Left renal cortex interstitium (tissue), 4 donors: ENCODE measurements around the gene PDIA5. TPM values are rescaled to one million over a fixed set of nuclear protein-coding genes. Genes with fewer than 3 reads are reported as not detected.

Experiments used
- DNase-seq, 4 donors: peaks; one replicate each; pipeline ENCODE4 v3.0.0-alpha.2; 2013; ENCODE audit warnings: low read depth in 4 of 4, low spot score in 2 of 4, missing footprints in 1 of 4
- polyA plus RNA-seq, 4 donors: library from polyadenylated mRNA; unstranded; fragments of 120-200 nt; gene quantifications; one replicate each; pipeline ENCODE4 v1.2.1, GENCODE V29; 2013; ENCODE audit not compliant: insufficient read length in 4 of 4

PDIA5 gene
- polyA plus RNA-seq, 4 donors, result 23.4 to 29.8 (median 27.7) TPM

DNA sequence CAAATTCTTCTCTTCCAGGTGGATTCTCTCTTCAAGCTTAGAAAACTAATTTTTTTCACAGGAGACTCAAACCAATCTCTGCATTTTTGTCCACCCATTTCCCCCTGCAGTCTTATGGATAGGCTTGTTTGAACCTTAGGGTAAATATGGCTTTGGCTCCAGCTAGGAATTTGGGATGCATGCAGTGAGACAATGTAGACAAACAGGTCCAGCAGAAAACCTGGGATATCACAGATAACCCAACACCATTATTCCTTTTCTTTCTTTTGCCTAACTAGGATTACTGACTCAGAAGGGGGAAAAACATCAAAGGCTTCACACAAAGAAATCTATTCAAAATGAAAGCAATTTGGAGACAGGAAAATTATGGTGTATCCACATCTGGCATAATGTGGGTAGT, 28.1 kb upstream of the PDIA5 start:
- no peak for DNase-seq

DNA sequence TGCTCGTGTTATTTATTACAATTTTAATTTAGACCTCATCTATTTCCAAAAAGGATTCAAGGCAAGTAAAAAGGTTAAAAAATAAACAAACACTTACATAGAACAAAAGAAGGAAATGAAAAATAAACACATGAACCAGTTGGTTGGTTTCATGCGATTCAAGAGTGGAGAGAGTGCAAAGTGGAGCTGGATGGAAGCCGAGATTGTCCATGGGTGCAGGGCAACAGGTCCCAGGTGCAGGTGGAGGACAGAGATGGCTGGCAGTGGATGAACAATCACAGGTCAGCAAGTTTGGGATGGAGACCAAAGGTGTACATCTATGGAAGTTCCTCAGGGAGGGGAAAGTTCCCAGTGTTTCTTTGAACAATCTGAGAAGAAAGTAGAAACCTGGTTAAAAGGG, 27.6 kb upstream of the PDIA5 start:
- no peak for DNase-seq

DNA sequence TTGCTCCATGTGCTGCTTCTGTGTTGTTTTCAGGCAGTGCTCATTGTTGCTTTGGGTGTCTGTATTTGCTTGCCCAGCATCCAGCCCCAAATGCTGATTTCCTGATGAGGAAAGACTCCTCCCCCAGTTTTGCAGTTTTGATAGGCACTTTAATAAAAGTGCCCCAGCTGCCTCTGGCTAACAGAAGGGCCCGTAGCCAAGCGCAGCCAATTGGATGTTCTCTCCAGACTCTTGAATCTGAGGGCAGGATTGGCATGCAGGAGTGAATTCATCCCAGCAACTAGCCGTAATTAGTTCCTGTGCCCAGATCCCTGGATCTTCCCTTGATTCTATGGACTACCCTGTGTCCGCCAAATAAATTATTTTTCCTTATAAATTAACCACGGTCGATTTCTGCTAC, 24.4 kb upstream of the PDIA5 start:
- no peak for DNase-seq

DNA sequence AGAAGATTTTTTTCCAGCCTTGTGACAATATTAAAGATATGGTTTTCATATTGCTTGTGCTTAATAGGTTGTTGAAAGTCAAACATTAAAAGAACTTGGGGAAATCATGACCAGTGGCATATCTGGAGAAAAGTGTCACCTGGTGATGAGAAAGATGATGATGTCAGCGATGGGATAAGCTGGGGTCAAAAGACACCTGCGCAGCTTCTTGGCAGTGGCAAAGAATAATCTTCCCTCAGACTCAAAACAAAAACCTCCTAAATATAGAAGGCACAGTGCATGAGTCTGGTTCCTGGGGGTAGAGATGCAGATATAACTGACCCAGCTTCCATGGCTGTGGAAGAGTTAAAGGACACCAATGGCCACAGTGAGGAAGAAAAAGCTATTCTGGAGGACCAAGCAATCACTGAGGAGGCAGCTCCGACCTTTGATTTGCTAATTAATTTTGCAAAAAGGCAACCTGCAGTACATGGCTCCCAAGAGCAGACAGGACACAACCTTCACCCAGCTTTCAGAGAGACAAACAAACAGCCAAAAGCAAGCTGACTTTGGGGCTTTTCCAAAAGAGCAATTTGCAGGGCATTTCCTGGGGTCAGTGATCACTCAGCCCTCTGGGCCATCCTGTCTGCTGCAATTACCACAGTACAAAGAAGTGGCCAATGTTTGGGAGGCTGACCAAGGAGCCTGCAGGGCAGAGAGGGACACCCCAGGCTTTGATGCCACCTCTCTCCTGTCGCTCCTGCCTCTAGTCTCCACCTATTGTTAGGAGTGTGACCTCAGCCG, 21.7 kb upstream of the PDIA5 start:
- DNase-seq, result no peak

DNA sequence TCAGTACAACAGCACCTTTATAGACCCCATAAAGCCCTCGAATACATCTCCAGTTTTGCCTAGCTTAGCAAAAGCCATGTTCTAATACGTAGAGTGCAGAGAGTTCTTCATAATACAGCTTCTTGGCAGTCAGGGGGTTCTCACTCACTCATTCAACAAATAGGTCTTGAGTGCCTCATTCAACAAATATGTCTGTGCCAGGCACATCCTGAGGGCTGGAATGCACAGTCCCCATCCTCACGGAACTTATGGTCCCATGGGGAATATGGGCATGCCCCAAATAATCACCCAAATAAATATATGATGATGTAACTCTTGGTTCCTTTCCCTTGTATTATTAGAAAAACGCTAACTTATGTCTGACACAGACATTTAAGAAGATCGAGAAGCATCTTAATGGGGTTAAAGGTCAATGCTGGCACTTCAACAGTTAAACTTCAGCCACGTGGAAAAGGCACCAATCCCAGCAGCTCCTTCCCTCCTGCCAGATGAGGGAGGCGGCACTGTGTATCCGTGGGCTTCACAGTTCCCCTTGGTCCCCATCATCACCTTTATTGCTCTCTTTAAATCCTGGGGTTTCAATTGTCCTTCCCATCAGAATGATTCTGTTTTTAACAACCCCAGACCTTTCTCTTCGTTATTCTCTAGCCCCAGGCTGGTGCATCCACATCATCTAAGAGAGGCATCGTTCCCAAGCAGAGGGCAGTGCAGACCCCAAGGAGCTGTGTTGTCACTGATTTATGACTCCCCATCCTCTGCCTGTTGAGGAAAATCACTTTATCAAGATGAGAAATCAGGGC, 20.4 kb upstream of the PDIA5 start:
- DNase-seq, result no peak

DNA sequence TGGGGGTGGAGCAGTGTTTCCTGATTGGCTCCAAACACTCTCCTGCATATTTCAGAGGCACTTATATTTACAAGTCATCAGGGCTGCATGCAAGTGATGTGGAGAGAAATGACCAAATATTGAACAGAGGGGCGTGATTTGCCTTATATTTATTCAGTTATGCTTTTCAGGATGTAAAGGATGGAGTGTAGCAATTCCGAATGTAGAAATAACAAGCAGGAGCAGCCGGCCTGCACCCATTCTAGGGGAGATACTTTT, 19.8 kb upstream of the PDIA5 start:
- DNase-seq, result no peak

DNA sequence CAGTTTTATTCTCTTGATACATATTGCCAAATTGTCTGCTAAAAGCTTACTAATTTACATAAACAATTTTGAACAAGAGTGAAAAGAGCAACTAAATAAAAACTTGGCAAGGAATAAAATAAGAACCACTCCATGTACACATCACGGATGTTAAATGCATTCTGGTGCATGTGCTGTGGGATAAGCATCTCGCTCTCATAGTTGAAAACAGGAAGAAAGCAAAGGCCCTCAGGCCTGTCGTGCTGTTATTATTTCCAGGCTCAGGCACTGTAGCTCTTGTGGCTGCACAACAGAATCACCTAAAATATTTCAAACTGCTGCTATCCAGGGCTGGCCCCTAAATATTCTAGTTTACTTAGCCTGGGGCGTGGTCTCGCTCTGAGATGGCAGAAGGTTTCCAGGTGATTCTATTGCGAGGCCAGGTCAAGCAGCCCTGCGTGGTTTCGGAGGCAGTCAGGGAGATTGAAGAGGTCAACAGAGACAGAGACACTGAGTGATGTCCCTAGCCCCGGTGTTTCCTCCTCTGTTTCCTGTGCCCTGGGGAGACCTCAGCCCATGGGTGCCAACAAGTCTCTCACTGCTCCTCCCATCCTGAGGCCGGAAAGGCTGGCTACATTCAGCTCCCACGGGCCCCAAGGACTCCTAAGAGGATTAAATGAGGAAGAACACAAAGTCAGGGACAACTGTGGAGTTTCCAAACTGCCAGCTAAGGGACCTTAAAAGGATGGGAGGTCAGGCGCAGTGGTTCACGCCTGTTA, 18.2 kb upstream of the PDIA5 start:
- no peak for DNase-seq

DNA sequence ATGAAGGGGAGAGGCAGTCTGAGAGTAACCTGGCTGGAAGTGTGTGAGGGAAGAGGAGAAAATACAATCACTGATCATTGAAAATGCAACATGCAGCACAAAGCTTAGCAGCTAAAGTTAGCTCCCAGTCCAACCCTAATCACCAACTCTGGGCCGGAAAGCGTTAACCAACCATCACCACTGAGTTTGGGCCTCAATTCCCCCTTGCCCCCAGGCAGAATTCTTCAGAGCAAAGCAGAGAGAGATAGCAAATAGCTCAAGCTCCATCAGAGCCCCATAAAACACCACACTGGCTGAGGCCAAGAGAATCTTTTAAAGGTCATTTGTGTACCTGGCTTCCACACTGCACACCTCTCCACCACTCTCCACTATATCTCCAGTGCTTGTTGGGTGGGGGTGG, 16.2 kb upstream of the PDIA5 start:
- DNase-seq, result no peak

DNA sequence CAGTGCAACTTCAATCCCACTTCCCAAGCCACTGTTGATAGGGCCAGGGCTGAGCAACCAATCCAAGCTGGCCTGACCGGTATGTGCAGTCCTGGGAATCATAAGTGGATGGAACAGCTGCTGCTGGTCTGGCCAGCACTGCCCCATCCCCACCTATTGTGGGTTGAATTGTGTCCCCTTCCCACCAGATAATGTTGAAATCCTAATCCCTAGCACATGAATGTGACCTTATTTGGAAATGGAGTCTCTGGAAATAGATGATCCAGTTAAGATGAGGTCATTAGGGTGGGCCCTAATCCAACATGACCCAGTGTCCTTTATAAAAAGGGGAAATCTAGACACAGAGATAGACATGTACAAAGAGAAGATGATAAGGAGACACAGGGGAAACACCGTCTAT, 13.7 kb upstream of the PDIA5 start:
- DNase-seq, result no peak

DNA sequence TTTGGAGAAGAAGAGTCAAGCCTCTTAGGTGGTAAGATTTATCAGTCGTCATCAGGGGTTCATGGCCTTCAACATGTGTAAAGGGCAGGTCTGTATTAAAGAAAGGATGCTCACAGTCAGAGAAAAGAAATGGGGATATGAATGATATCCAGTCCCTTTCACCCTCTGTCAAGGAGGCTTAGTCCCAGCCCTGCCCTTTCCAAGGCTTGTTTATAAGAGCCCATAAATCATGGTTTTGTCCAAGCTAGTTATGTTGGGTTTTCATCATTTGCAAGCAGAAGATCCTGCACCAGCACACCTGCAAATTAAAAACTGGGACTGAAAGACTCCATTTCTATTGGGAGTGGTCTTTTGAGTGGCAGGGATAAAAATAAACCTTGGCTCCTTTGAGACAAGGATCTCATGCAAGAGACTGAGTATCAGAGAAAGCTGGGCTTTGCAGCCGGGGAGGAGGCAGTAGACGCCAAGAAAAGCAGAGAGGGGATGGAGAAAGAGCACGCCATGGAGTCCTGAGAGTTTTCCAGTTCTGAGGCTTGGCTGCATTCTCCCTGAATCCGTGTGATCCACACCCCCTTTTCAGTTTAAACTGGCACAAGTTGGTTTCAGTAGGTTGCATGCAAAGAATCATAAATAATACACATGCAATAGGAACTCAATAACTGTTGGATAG, 12.6 kb upstream of the PDIA5 start:
- no peak for DNase-seq

DNA sequence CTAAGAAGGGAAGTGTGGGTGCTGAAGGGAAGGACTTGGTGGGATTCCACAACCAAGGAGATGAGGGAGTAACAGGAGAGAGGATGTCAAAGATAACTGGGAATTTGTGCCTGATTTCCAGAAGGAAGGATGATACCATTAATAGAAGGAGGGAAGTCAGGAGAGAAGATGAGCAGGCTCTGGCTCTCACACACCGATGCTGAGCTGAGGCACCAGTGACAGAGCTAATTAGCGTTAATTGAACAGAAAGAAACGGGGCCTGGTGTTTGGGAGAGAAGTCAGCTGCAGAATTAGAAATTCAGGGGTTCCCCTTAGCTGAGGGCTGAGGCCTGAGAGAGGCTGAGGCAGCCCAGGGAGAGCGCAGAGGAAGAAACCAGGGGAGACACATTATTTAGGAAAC, 11.9 kb upstream of the PDIA5 start:
- no peak for DNase-seq

DNA sequence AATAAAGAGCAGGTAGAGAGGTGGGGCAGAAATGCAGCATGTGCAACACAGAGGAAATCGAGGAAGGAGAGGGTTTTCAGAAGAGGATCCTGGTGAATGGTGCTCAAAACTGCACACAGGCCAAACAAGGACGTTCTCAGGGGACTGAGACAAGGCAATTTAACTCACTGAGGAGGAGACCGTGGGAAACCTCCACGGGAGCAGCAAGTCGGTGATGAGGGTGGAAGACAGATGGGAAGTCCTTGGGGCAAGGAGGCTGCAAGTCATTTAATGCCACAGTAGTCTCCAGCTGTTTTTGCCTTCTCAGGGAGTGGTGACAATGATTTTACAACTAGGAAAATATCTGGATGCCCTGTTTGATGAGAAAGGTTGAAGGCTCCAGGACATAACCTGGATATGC, 11.5 kb upstream of the PDIA5 start:
- no peak for DNase-seq

DNA sequence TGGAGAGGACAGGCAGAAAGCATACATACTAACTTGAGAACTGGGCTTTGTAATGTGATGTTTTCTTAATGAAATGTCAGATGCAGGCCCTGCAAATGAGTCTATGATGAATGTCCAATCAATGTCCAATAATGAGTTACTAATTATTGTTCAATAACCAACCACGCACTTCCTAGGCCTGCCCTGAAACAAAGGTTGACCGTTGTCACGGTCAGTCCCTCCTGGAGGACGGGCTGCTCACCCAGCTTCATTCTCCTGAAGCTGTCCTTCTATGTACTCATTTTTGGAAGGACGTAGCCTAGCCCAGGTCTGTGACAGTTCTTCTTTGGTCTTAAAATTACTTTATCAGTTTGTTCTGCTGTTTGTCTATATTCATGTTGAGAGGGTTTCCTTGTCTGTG, 8.3 kb upstream of the PDIA5 start:
- no peak for DNase-seq

DNA sequence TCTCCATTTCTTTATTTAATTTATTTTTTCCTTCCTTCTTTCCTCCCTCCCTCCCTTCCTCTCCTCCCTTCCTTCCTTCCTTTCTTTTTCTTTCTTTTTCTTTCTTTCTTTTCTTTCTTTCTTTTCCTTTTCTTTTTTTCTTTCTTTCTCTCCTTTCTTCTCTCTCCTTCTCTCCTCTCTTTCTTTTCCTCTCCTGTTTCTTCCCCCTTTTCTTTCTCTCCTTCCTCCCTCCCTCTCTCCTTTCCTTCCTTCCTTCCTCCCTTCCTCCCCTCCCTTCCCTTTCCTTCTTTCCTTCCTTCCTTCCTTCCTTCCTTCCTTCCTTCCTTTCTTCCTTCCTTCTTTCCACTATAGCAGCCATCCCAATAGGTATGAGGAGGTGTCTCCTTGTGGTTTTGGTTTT, 6.8 kb upstream of the PDIA5 start:
- DNase-seq, result no peak

DNA sequence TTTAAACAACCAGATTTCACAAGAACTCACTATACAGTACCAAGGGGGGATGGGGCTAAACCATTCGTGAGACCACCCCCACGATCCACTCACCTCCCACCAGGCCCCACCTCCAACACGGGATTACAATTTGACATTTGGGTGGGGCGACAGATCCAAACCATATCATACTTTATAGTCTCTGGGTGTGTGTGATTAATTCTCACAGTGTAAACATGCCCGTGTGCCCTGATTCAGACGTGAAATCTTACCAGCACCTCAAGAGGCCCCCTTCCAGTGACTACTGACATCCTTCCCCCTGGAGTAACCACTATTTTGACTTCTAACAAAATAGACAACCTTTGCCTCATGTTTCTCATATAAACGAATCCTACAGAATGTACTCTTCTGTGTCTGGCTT, 5.0 kb upstream of the PDIA5 start:
- no peak for DNase-seq

DNA sequence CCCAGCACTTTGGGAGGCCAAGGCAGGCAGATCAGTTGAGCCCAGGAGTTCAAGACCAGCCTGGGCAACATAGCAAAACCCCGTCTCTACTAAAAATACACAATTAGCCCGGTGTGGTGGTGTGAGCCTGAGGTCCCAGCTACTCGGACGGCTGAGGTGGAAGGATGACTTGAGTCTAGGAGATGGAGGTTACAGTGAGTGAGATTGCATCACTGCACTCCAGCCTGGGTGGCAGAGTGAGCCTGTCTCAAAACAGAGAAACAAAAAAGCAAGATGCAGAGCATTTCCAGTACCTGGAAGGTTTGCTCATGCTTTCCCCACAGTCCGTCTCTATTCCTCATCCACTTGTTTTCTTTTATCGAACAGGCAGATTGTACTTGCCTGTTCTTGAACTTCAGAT, 3.8 kb upstream of the PDIA5 start:
- DNase-seq, result no peak

DNA sequence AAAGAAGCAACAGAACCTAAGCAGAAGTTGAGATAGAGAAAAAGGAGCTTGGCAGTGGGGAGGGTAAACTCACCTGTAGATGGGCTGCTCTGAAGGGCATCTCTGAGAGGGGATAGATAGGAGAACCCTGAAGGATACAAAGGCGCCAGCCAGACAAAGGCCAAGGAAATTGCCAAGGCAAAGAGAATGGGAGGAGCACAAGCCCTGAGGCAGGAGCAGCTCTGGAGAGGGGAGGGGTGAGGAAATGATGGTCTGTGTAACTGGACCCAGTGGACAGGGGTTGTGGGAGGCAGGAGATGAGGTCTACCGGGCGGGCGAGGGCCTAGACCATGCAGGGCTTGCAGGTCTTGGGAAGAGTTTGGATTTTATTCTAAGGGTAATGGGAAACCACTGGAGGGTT, 2.3 kb upstream of the PDIA5 start:
- DNase-seq, result no peak

DNA sequence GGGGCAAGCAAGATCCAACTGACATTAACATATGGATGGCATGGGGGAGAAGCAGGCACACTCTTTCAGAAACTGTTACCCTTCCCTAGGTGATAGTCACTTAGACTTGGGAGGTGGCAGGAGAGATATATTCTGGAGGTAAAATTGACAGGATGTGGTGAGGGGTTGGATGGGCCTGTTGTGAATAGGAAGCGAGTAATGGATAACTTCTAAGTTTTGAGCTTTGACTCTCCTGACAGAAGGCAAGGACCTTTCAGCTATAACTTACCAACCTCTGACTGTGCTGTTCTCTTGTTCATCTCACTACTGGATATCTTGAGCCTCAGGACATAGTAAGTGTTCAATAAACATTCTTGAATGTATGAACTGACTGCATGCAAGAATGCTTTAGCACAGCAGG, 1.9 kb upstream of the PDIA5 start:
- no peak for DNase-seq

DNA sequence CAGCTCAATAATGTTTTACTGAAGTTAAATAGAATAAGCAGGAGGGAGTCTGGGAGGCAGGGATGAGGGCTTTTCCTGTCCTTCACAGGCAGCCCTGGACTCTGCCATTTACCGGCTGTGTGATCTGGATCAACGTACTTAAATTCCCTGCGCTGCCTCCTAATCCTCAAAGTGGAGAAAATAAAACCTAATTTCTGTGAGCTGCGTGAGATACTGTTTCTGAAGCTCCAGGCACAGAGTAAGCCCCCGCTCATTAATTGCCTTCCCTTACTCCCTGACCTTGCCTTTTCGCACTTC, 278 bp upstream of the PDIA5 start:
- no peak for DNase-seq

DNA sequence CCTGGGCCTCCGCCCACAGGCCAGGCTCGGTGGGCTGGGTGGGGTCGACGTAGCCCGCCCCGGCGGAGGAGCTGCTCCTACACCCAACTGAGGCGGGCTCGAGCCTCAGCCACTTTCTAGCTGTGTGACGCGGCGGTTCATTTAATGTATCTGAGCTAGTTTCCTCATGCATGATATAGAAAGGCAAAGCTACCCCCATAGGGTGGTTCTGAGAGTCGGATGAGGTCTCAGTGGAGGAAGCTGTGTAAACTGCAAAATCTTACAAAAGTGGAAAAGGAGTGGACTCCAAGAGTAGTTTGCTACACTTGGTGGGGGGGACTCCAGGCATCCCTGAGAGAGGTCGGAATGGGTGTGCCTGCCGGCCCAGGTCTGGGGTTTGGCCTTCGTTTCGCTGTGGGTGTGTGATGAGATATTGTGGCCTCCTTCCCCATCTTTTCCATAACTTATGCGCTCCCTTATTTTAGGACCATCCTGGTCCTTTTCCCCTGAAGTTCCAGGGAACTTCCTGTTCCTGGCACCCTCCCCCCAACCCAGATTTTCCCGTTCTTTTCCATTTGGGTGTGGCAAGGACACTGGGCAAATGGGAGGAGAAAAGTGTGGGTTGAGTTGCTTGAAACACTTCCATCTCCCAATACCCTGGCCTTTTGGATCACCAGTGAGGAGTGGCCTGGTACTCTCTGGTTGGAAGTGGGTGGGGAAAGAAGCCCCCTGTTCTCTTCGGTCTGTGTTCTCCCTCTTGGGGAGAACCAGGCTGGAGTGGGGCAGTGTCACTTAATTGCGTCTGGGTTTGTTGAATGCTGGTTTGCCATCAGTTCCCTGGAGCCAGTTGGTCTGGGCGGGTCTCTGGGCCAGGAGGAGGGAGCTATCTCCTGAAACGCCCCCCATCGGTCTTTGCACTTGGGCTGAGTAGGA, 1.1 kb downstream of the PDIA5 start:
- no peak for DNase-seq
